PC-9 (cell line): ENCODE measurements around the gene TCIRG1. TPM values are rescaled to one million over a fixed set of nuclear protein-coding genes. Genes with fewer than 3 reads are reported as not detected.

Source experiments
- BruUV-seq: library from RNA; stranded (reverse); fragments of 400-500 nt; replicated peaks from 2 replicates; lab custom pipeline; 2021; lab: Mats Ljungman, UMichigan
- CTCF ChIA-PET: fragments of 300-600 bp; sonication (Branson Sonifier 250); formaldehyde crosslinking; loops from one replicate; lab custom pipeline; 2022; ENCODE audit warnings: antibody characterized with exemption; lab: Charles Lee
- POLR2A ChIA-PET: fragments of 300-600 bp; sonication (Branson Sonifier 250); formaldehyde crosslinking; loops from one replicate; lab custom pipeline; 2022; ENCODE audit warnings: antibody characterized with exemption; ENCODE audit not compliant: unreplicated experiment; lab: Charles Lee
- DNase-seq, 2 experiments: peaks; one replicate each; pipeline versions ENCODE4 v3.0.0 to v3.0.0-alpha.2; 2015 to 2022; ENCODE audit warnings: mixed read lengths in 1 of 2
- H2AFZ ChIP-seq: fragments of 200-600 bp; sonication (generic); 2 replicates; pipeline ENCODE4 v1.8.1; 2017; ENCODE audit warnings: antibody characterized with exemption
- H3F3A ChIP-seq: fragments of 200-600 bp; sonication (generic); 2 replicates; pipeline ENCODE4 v1.8.1; 2017; ENCODE audit warnings: antibody characterized with exemption, mild to moderate bottlenecking, low read depth; ENCODE audit not compliant: insufficient read depth
- H3K27ac ChIP-seq: fragments of 200-600 bp; sonication (generic); 2 replicates; pipeline ENCODE4 v1.6.1; 2016; ENCODE audit warnings: mixed run types
- H3K27me3 ChIP-seq: fragments of 200-600 bp; sonication (generic); 2 replicates; pipeline ENCODE4 v1.6.1; 2016; ENCODE audit warnings: low read depth, mixed run types; ENCODE audit not compliant: insufficient read depth
- H3K36me3 ChIP-seq: fragments of 200-600 bp; sonication (generic); 2 replicates; pipeline ENCODE4 v1.6.1; 2016; ENCODE audit warnings: low read depth, mixed run types
- H3K4me1 ChIP-seq: fragments of 200-600 bp; sonication (generic); replicated peaks from 2 replicates; pipeline ENCODE4 v1.6.1; 2016; ENCODE audit warnings: mixed run types; ENCODE audit not compliant: insufficient read depth
- H3K4me2 ChIP-seq: fragments of 200-600 bp; sonication (generic); 2 replicates; pipeline ENCODE4 v1.6.1; 2017; ENCODE audit warnings: mixed run types
- H3K4me3 ChIP-seq: fragments of 200-600 bp; sonication (generic); 2 replicates; pipeline ENCODE4 v1.6.1; 2016; ENCODE audit warnings: mixed run types
- H3K79me2 ChIP-seq: fragments of 200-600 bp; sonication (generic); 2 replicates; pipeline ENCODE4 v1.6.1; 2017; ENCODE audit warnings: low read depth, mixed run types
- H3K9me2 ChIP-seq: fragments of 200-600 bp; sonication (generic); 2 replicates; pipeline ENCODE4 v1.8.1; 2017; ENCODE audit warnings: mild to moderate bottlenecking; ENCODE audit not compliant: insufficient read depth
- H3K9me3 ChIP-seq: fragments of 200-600 bp; sonication (generic); 2 replicates; pipeline ENCODE4 v1.8.1; 2016; ENCODE audit warnings: low read depth; ENCODE audit not compliant: insufficient read depth
- H4K20me1 ChIP-seq: fragments of 200-600 bp; sonication (generic); 2 replicates; pipeline ENCODE4 v1.8.1; 2017; ENCODE audit not compliant: insufficient read depth
- EZH2 ChIP-seq: fragments of 200-600 bp; sonication (generic); IDR thresholded peaks from 2 replicates; pipeline ENCODE4 v1.8.0; 2017; ENCODE audit warnings: antibody characterized with exemption, low read depth
- intact Hi-C: fragments of 100-400 bp; cut with micrococcal nuclease; formaldehyde crosslinking; loops from one replicate; pipeline ENCODE4 v1.10.0; 2022; ENCODE audit not compliant: unreplicated experiment
- total RNA-seq: library from RNA; stranded (reverse); gene quantifications from 2 replicates; pipeline ENCODE4 v1.2.3, GENCODE V29; 2021
- TF ChIP-seq, protein P1 (sequence below): fragments of 200-600 bp; sonication (generic); conservative IDR thresholded peaks from 2 replicates; pipeline ENCODE4 v1.6.1; 2017; ENCODE audit warnings: mixed run types, antibody characterized with exemption, mild to moderate bottlenecking, moderate library complexity

TCIRG1 gene
- total RNA-seq, 1 experiment from 2014 or later: 125 TPM

DNA sequence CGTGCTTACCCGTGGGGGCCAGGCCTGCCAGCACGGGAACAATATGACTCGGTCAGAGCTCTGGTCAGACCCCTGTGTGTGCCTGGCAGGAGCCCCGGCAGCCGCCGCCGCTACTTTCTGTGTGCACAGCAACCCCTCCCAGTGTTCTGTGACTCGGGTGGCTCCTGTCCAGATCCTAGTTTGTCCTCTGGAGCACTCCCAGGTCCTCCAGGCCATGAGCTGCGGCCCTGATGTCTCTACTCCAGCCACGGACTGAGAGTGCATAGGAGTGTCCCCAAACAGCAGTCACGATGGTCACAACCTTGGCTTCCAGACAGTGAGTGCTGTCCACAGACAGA lies 5.1 kb upstream of the TCIRG1 start:
- peaks cover 7% of the 10 kb centered on the region; the same call in 1 of the 2 replicates for H3K36me3 ChIP-seq
- H3F3A ChIP-seq: peaks cover 59% of the 10 kb centered on the region
- H3K4me1 ChIP-seq: peaks cover 30% of the 10 kb centered on the region
- no peaks in the 10 kb centered on the region for H3K27me3 ChIP-seq
- no peaks in the 10 kb centered on the region for H3K9me2 ChIP-seq
- H3K9me3 ChIP-seq: no peaks in the 10 kb centered on the region
- no peak overlapping the region for H3K4me2 ChIP-seq
- H3K27ac ChIP-seq: no peak overlapping the region
- no peaks in the 10 kb centered on the region for H4K20me1 ChIP-seq
- H2AFZ ChIP-seq: no peak overlapping the region
- BruUV-seq: no TSS peak
- TF ChIP-seq, protein P1, sequence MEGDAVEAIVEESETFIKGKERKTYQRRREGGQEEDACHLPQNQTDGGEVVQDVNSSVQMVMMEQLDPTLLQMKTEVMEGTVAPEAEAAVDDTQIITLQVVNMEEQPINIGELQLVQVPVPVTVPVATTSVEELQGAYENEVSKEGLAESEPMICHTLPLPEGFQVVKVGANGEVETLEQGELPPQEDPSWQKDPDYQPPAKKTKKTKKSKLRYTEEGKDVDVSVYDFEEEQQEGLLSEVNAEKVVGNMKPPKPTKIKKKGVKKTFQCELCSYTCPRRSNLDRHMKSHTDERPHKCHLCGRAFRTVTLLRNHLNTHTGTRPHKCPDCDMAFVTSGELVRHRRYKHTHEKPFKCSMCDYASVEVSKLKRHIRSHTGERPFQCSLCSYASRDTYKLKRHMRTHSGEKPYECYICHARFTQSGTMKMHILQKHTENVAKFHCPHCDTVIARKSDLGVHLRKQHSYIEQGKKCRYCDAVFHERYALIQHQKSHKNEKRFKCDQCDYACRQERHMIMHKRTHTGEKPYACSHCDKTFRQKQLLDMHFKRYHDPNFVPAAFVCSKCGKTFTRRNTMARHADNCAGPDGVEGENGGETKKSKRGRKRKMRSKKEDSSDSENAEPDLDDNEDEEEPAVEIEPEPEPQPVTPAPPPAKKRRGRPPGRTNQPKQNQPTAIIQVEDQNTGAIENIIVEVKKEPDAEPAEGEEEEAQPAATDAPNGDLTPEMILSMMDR: no peak
- no peak for TF ChIP-seq EZH2
- H3K79me2 ChIP-seq: peaks cover 37% of the 10 kb centered on the region
- intact Hi-C loops: no loop called here
- DNase-seq: no peak
- H3K4me3 ChIP-seq: no peak overlapping the region
- POLR2A ChIA-PET: no interaction called here
- CTCF ChIA-PET: no interaction called here

DNA sequence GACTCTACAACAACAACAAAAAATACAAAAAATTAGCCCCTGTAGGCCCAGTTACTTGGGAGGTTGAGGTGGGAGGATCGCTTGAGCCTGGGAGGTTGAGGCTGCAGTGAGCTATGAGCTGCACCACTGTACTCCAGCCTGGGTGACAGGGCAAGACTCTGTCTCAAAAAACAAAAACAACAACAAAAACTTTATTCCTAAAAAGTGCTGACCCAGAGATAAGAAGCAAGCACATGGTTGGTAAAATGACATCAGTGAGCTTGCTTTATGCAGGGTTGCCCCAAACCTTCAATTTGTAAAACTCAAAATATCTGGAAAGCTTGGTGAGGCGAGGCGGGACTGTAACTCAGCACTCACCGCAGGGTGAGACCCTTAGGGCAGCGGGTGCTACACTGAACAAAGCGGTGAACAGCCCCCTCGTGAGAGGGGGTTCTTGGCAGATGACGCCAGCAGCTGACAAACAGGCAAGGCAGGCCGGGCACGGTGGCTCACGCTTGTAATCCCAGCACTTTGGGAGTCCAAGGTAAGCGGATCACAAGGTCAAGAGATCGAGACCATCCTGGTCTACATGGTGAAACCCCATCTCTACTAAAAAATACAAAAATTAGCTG lies 3.5 kb upstream of the TCIRG1 start:
- peaks cover 57% of the 10 kb centered on the region for H3F3A ChIP-seq
- BruUV-seq: no TSS peak
- intact Hi-C loops: no loop called here
- no peak overlapping the region for H2AFZ ChIP-seq
- ChIA-PET CTCF (no interaction called here), POLR2A (interaction anchor here (0.7 kb wide), 1 partner anchor 91 kb away, joined by 8 read pairs; no protein-coding TSS in a partner anchor)
- no peak overlapping the region for H3K4me3 ChIP-seq
- no peaks in the 10 kb centered on the region for H3K9me3 ChIP-seq
- H3K4me2 ChIP-seq: no peak overlapping the region
- H3K9me2 ChIP-seq: no peaks in the 10 kb centered on the region
- H3K4me1 ChIP-seq: peaks cover 30% of the 10 kb centered on the region
- H3K79me2 ChIP-seq: peaks cover 35% of the 10 kb centered on the region
- H3K36me3 ChIP-seq: peaks cover 7% of the 10 kb centered on the region; the same call in 1 of the 2 replicates
- DNase-seq: no peak
- no peak overlapping the region for H3K27ac ChIP-seq
- H3K27me3 ChIP-seq: no peaks in the 10 kb centered on the region
- TF ChIP-seq, protein P1: no peak
- no peak for TF ChIP-seq EZH2
- H4K20me1 ChIP-seq: no peaks in the 10 kb centered on the region

DNA sequence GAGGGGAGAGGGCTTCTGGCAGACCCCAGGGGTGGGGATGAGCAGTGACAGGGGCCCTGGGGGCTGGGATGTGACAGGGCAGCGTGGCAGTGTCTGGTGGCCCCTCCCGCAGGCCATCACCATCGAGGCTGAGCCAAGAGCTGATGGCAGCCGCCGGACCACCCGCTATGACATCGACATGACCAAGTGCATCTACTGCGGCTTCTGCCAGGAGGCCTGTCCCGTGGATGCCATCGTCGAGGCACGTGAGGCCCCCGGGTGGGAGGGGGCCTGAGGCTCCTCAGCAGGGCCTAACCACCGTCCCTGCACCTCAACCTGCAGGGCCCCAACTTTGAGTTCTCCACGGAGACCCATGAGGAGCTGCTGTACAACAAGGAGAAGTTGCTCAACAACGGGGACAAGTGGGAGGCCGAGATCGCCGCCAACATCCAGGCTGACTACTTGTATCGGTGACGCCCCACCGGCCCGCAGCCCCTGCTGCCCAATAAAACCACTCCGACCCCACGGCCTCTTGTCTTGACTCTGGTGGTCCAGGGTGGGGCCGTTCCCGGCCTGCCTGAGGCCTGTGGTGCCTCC lies 2.6 kb upstream of the TCIRG1 start:
- Histone ChIP-seq H4K20me1 (no peaks in the 10 kb centered on the region), H3K27ac (no peak overlapping the region), H2AFZ (no peak overlapping the region), H3K9me2 (no peaks in the 10 kb centered on the region), H3K4me3 (no peak overlapping the region), H3K27me3 (no peaks in the 10 kb centered on the region), H3K79me2 (peaks cover 38% of the 10 kb centered on the region), H3F3A (peaks cover 60% of the 10 kb centered on the region), H3K9me3 (no peaks in the 10 kb centered on the region), H3K4me2 (no peak overlapping the region), H3K4me1 (peaks cover 30% of the 10 kb centered on the region), H3K36me3 (peaks cover 7% of the 10 kb centered on the region; the same call in 1 of the 2 replicates)
- no TSS peak for BruUV-seq
- ChIA-PET CTCF (no interaction called here), POLR2A (no interaction called here)
- no peak for TF ChIP-seq EZH2
- TF ChIP-seq, protein P1: no peak
- intact Hi-C loops: no loop called here
- no peak for DNase-seq
